ENCODE data around the gene RBMS3. TPM values are rescaled to one million over a fixed set of nuclear protein-coding genes. Genes with fewer than 3 reads are reported as not detected.

RBMS3 gene
- total RNA-seq, 3 donors from 2014 or later: 0.81 to 1.9 (median 1.1) TPM

DNA sequence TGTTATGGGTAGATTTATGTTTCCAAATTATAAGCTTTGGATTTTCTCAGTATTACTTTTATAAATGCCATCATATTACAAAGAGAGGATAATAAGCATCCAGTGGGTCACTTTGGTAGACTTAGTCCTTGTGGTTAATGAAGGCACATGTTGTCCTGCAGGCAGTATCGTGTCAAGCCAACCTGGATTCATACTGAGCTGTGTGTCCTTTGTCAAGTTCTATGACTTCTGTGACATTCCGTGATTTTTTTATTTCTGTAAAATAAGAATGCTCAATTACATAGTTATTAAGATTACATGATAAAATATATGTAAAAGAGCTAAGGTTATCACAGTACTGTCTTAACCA is 257.7 kb downstream of the RBMS3 start:
- H3K36me3 Mint-ChIP-seq (ENCODE audit: insufficient read depth): no peaks in the 10 kb centered on the region
- H3K9me3 Mint-ChIP-seq: no peaks in the 10 kb centered on the region
- DNase-seq (no peak), ATAC-seq (no peak)
- no peak overlapping the region for H3K4me3 Mint-ChIP-seq
- H3K4me1 Mint-ChIP-seq (ENCODE audit: low read depth): no peaks in the 10 kb centered on the region
- no peaks in the 10 kb centered on the region for H3K27me3 Mint-ChIP-seq (ENCODE audit: low read depth)

DNA sequence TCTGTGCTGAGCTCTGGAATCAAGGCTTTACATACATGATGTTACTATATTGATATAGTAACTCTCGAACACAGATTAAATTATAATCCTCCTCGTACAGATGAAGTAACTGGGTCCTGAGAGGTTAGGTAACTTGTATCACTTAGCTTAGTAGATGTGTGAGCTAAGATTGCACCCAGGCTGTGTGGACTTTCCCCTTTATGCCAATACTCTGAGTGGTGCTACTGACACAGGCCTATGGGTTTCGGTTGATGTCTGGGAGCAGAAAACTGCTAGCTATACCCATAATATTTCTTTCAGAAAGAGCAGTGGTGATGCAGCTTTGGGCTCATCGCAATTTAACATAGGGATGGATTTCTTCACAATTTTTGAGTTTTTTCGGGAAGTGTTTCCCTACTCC is 259.7 kb downstream of the RBMS3 start:
- ATAC-seq: no peak
- no peaks in the 10 kb centered on the region for H3K9me3 Mint-ChIP-seq
- no peaks in the 10 kb centered on the region for H3K4me1 Mint-ChIP-seq (ENCODE audit: low read depth)
- H3K27me3 Mint-ChIP-seq (ENCODE audit: low read depth): no peaks in the 10 kb centered on the region
- H3K36me3 Mint-ChIP-seq (ENCODE audit: insufficient read depth): no peaks in the 10 kb centered on the region
- DNase-seq: no peak
- no peak overlapping the region for H3K4me3 Mint-ChIP-seq

DNA sequence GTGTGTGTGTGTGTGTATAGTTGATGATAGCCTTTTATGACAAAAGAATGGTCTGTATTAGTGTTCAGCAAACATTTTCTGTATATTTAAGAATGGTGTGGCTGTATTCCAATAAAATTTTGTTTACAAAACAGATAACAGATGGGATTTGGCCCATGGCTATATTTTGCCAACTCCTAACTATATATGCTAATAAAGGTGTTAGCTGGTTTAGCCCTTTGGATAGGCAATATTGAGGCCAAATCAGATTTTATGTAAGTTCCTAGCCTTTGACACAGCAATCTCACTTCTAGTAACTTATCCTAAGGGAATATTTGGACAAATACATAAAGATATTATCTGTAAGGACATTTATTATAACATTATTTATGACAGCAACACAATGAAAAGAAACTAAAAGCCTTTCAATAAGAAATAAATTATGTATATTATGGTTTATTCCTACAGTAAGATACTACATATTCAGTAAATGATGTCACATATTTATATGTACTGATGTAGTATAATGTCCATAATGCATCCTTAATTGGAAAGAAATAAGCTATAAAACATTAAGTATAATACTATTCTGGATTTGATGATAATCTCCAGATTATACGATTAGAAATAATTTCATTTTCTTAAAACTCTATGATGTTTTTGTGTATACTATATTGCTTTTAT is 264.0 kb downstream of the RBMS3 start:
- no peaks in the 10 kb centered on the region for H3K27me3 Mint-ChIP-seq (ENCODE audit: low read depth)
- no peaks in the 10 kb centered on the region for H3K4me1 Mint-ChIP-seq (ENCODE audit: low read depth)
- ATAC-seq (no peak), DNase-seq (no peak)
- H3K9me3 Mint-ChIP-seq: no peaks in the 10 kb centered on the region
- no peak overlapping the region for H3K4me3 Mint-ChIP-seq
- H3K36me3 Mint-ChIP-seq (ENCODE audit: insufficient read depth): no peaks in the 10 kb centered on the region

DNA sequence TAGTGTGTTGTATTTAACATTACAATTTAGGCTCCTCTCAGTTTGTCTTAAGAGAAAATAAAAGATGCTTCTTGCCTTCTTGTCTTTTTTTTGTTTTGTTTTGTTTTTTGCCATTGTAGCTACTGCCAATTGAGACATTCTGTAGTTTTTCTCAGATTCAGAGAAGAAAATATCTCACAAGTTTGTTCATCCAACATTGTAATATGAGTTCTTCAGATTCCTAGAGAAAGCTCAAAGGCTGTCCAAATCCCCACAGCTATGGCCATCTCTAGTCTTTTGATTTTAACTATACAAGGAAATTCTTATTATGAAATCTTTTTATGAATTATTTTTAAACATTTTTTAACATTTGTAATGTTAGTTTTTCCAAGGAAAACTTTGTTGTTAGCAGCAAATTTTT is 264.7 kb downstream of the RBMS3 start:
- Mint-ChIP-seq H3K36me3 (ENCODE audit: insufficient read depth) (no peaks in the 10 kb centered on the region), H3K4me1 (ENCODE audit: low read depth) (no peaks in the 10 kb centered on the region), H3K9me3 (no peaks in the 10 kb centered on the region), H3K4me3 (no peak overlapping the region), H3K27me3 (ENCODE audit: low read depth) (no peaks in the 10 kb centered on the region)
- no peak for ATAC-seq
- no peak for DNase-seq

- ATAC-seq (no peak), DNase-seq (no peak)
- H3K4me3 Mint-ChIP-seq: no peak overlapping the region
- no peaks in the 10 kb centered on the region for H3K4me1 Mint-ChIP-seq (ENCODE audit: low read depth)
- no peaks in the 10 kb centered on the region for H3K27me3 Mint-ChIP-seq (ENCODE audit: low read depth)
- H3K9me3 Mint-ChIP-seq: no peaks in the 10 kb centered on the region
- H3K36me3 Mint-ChIP-seq (ENCODE audit: insufficient read depth): no peaks in the 10 kb centered on the region
Observed at GRCh38 chr3:29552051-29552450, 271.2 kb downstream of the RBMS3 start.

DNA sequence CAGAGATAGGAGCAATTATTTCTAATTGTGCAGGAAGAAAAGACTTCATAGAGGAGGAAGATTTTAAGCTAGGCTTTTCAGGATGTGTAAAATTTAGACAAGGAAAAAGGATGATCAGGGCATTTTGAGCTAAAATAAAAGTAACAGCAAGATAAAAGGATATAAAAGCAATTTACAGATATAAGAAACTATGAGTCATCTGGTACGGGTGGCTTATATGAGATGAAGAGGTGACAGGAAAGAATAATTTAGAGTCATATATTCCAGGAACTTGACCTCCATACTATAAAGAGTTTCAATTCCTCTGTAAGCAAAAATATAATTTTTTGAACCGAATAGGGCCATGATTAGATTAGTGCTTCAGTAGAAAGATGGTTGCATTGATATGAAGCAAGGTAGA is 273.7 kb downstream of the RBMS3 start:
- ATAC-seq (no peak), DNase-seq (no peak)
- H3K4me3 Mint-ChIP-seq: no peak overlapping the region
- H3K27me3 Mint-ChIP-seq (ENCODE audit: low read depth): no peaks in the 10 kb centered on the region
- no peaks in the 10 kb centered on the region for H3K4me1 Mint-ChIP-seq (ENCODE audit: low read depth)
- H3K9me3 Mint-ChIP-seq: no peaks in the 10 kb centered on the region
- H3K36me3 Mint-ChIP-seq (ENCODE audit: insufficient read depth): no peaks in the 10 kb centered on the region

DNA sequence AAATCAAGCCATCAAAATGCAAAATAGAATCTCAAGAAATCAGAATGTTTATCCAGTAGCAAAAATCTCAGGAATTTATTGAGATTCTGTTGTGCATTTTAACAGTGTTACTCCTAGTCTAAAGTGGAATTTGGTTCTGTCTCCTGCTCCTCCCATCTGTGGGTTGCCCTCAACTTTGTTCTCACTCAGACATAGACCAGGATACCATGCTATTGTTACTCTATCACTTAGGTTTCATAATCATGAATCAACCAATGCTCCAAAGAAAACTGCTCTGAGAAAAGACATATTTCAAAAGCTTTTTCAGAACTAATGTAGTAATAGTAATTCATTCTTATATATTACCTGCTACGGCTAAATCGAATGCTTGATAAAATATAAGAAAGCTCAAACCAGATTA is 274.7 kb downstream of the RBMS3 start:
- no peaks in the 10 kb centered on the region for H3K9me3 Mint-ChIP-seq
- no peak for DNase-seq
- no peak overlapping the region for H3K4me3 Mint-ChIP-seq
- H3K36me3 Mint-ChIP-seq (ENCODE audit: insufficient read depth): no peaks in the 10 kb centered on the region
- ATAC-seq: no peak
- no peaks in the 10 kb centered on the region for H3K27me3 Mint-ChIP-seq (ENCODE audit: low read depth)
- H3K4me1 Mint-ChIP-seq (ENCODE audit: low read depth): no peaks in the 10 kb centered on the region

- no peaks in the 10 kb centered on the region for H3K27me3 Mint-ChIP-seq (ENCODE audit: low read depth)
- no peaks in the 10 kb centered on the region for H3K36me3 Mint-ChIP-seq (ENCODE audit: insufficient read depth)
- no peaks in the 10 kb centered on the region for H3K9me3 Mint-ChIP-seq
- H3K4me1 Mint-ChIP-seq (ENCODE audit: low read depth): no peaks in the 10 kb centered on the region
- ATAC-seq (no peak), DNase-seq (no peak)
- no peak overlapping the region for H3K4me3 Mint-ChIP-seq
Observed at GRCh38 chr3:29557186-29557585, 276.3 kb downstream of the RBMS3 start.

DNA sequence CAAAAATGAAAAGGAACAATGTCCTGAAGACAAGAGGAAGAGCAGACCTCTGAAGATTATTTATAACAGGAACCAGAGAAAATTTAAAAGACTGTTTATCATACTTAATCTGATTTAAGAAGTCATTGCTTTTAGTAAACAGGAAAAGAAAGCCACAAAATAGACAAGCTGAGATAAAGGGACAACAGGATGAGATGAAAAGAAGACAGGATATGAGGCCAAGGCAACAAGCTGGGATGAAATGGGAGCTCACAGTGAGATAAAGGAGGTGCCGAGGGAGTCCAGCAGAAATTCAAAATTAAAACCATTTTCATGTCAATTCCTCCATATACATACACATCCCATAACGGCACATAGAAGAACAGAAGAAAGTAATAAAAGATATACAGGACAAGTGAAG is 277.0 kb downstream of the RBMS3 start:
- H3K4me1 Mint-ChIP-seq (ENCODE audit: low read depth): no peaks in the 10 kb centered on the region
- H3K9me3 Mint-ChIP-seq: no peaks in the 10 kb centered on the region
- no peak overlapping the region for H3K4me3 Mint-ChIP-seq
- no peaks in the 10 kb centered on the region for H3K36me3 Mint-ChIP-seq (ENCODE audit: insufficient read depth)
- H3K27me3 Mint-ChIP-seq (ENCODE audit: low read depth): no peaks in the 10 kb centered on the region
- no peak for DNase-seq
- no peak for ATAC-seq

- ATAC-seq (no peak), DNase-seq (no peak)
- Mint-ChIP-seq H3K4me3 (no peak overlapping the region), H3K27me3 (ENCODE audit: low read depth) (no peaks in the 10 kb centered on the region), H3K4me1 (ENCODE audit: low read depth) (no peaks in the 10 kb centered on the region), H3K9me3 (no peaks in the 10 kb centered on the region), H3K36me3 (ENCODE audit: insufficient read depth) (no peaks in the 10 kb centered on the region)
Observed at GRCh38 chr3:29559741-29560465, 279.0 kb downstream of the RBMS3 start.

GRCh38 chr3:29561651-29562149 is 280.8 kb downstream of the RBMS3 start:
- ATAC-seq: no peak
- no peak for DNase-seq
- Mint-ChIP-seq H3K9me3 (no peaks in the 10 kb centered on the region), H3K4me3 (no peak overlapping the region), H3K36me3 (ENCODE audit: insufficient read depth) (no peaks in the 10 kb centered on the region), H3K4me1 (ENCODE audit: low read depth) (no peaks in the 10 kb centered on the region), H3K27me3 (ENCODE audit: low read depth) (no peaks in the 10 kb centered on the region)

GRCh38 chr3:29565236-29565635 is 284.4 kb downstream of the RBMS3 start:
- no peaks in the 10 kb centered on the region for H3K27me3 Mint-ChIP-seq (ENCODE audit: low read depth)
- no peaks in the 10 kb centered on the region for H3K36me3 Mint-ChIP-seq (ENCODE audit: insufficient read depth)
- DNase-seq (no peak), ATAC-seq (no peak)
- no peak overlapping the region for H3K4me3 Mint-ChIP-seq
- H3K9me3 Mint-ChIP-seq: no peaks in the 10 kb centered on the region
- no peaks in the 10 kb centered on the region for H3K4me1 Mint-ChIP-seq (ENCODE audit: low read depth)

DNA sequence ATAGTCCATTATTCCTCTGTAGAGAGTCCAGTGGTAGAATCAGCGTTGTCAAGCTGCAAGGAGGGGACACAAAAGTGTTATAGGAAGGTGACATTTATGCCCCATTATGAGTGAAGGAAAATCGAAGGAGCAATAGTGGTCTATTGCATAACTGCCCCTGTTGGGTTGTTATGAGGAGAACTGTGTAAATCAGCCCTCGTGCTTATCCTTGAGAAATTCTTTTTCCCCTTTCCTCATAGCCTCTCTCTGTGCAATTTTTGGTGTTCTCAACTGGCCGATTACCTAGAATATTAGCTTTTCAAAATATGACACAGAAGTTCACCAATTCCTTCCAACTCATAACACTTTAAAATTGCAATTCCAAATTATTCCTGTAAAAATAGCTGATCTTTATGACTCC is 286.6 kb downstream of the RBMS3 start:
- Mint-ChIP-seq H3K9me3 (peaks cover 3% of the 10 kb centered on the region), H3K4me1 (ENCODE audit: low read depth) (no peaks in the 10 kb centered on the region), H3K27me3 (ENCODE audit: low read depth) (no peaks in the 10 kb centered on the region), H3K36me3 (ENCODE audit: insufficient read depth) (no peaks in the 10 kb centered on the region), H3K4me3 (no peak overlapping the region)
- no peak for ATAC-seq
- DNase-seq: no peak

DNA sequence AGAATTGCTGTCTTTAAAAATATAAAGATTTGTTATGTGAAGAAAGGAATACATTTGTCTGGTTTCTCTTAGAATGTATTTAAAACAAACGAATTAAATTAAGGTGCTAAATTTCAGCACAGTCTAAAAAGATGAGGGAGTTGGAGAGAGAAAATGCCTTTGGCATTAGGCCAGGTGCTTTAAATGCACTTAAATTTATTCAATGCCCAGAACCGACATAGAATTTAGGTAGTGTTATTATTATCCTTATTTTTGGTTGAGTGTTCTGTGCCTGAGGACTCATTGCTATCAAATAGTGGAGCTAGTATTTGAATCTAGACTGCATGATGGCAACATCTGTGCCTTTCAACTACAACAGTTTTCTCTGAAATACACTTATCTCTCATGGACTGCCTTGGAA is 287.5 kb downstream of the RBMS3 start:
- no peak for DNase-seq
- H3K4me3 Mint-ChIP-seq: no peak overlapping the region
- ATAC-seq: no peak
- peaks cover 3% of the 10 kb centered on the region for H3K9me3 Mint-ChIP-seq
- H3K27me3 Mint-ChIP-seq (ENCODE audit: low read depth): no peaks in the 10 kb centered on the region
- H3K36me3 Mint-ChIP-seq (ENCODE audit: insufficient read depth): no peaks in the 10 kb centered on the region
- no peaks in the 10 kb centered on the region for H3K4me1 Mint-ChIP-seq (ENCODE audit: low read depth)

DNA sequence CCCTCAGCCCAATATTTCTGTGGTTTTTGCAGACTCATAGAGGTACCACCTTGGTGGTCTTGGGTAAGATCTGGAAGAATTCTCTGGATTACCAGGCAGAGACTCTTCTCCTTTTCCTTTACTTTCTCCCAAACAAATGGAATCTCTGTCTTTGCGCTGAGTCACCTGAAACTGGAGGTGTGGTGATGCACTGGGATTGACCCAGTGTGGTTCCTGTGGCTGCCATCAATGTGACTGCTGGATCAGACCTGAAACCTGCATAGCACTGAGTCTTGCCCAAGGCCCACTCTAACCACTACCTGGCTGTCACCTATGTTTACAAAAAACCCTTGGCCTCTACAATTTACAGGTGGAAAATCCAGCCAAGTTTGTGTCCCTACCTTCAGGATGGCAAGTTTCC is 295.3 kb downstream of the RBMS3 start:
- Mint-ChIP-seq H3K36me3 (ENCODE audit: insufficient read depth) (no peaks in the 10 kb centered on the region), H3K9me3 (peaks cover 11% of the 10 kb centered on the region), H3K4me3 (no peak overlapping the region), H3K4me1 (ENCODE audit: low read depth) (no peaks in the 10 kb centered on the region), H3K27me3 (ENCODE audit: low read depth) (no peaks in the 10 kb centered on the region)
- ATAC-seq (no peak), DNase-seq (no peak)

Data from activated T-cell treated with anti-CD3 and anti-CD28 coated beads, Interleukin-2, amount 50 U/mL, for 4 hours (primary cell).